K562 (cell line): Measurements from ENCODE around the gene TP53BP2. TPM values are rescaled to one million over a fixed set of nuclear protein-coding genes. Genes with fewer than 3 reads are reported as not detected.
A peak's percentile ranks its signal among the peaks of the same experiment; 100 is the strongest.

Source experiments
- CC2D1A ChIP-seq: fragments of 450-650 bp; IDR thresholded peaks from 2 replicates; pipeline ENCODE4 v1.6.1; 2017; ENCODE audit warnings: mild to moderate bottlenecking
- ELF2 ChIP-seq: fragments of 250-450 bp; sonication (Bioruptor Pico); IDR thresholded peaks from 2 replicates; pipeline ENCODE4 v1.5.0; 2021; ENCODE audit warnings: mild to moderate bottlenecking
- IFI16 ChIP-seq: fragments of 250-450 bp; sonication (Bioruptor Pico); IDR thresholded peaks from 2 replicates; pipeline ENCODE4 v2.1.2; 2022; ENCODE audit warnings: mild to moderate bottlenecking, inconsistent platforms
- MTF1 ChIP-seq: fragments of 250-450 bp; sonication (Bioruptor Pico); IDR thresholded peaks from 2 replicates; pipeline ENCODE4 v1.9.0; 2021; ENCODE audit warnings: moderate library complexity, mild to moderate bottlenecking, inconsistent platforms, borderline replicate concordance
- PHF21A ChIP-seq: fragments of 450-650 bp; IDR thresholded peaks from 2 replicates; pipeline ENCODE4 v1.6.1; 2017; ENCODE audit warnings: low read depth, borderline replicate concordance
- POLR2AphosphoS5 ChIP-seq: IDR thresholded peaks from 2 replicates; pipeline ENCODE4 v1.6.1; 2011; ENCODE audit warnings: mild to moderate bottlenecking, low read depth, low read length, moderate library complexity; ENCODE audit not compliant: control insufficient read depth, insufficient read depth
- SRSF1 ChIP-seq: fragments of 200-400 bp; formaldehyde crosslinking; IDR thresholded peaks from 2 replicates; pipeline ENCODE4 v1.6.1; 2017; ENCODE audit warnings: mild to moderate bottlenecking, low read depth, low read length, moderate library complexity
- ZFP1 ChIP-seq: fragments of 450-650 bp; formaldehyde crosslinking; IDR thresholded peaks from 2 replicates; pipeline ENCODE4 v1.4.0; 2020; ENCODE audit warnings: mild to moderate bottlenecking, mixed read lengths
- ZKSCAN8 ChIP-seq: fragments of 200-800 bp; sonication (Bioruptor generic); IDR thresholded peaks from 2 replicates; pipeline ENCODE4 v1.6.1; 2016; ENCODE audit warnings: missing genetic modification characterization, missing compliant biosample characterization
- ZNF324 ChIP-seq: fragments of 250-450 bp; sonication (Bioruptor Pico); IDR thresholded peaks from 2 replicates; pipeline ENCODE4 v1.4.0; 2020; ENCODE audit warnings: mild to moderate bottlenecking
- ZNF354B ChIP-seq: fragments of 250-450 bp; sonication (Bioruptor Pico); IDR thresholded peaks from 2 replicates; pipeline ENCODE4 v1.4.0; 2020
- ZNF583 ChIP-seq: fragments of 250-450 bp; sonication (Bioruptor Pico); IDR thresholded peaks from 2 replicates; pipeline ENCODE4 v1.4.0; 2020
- ZNF668 ChIP-seq: fragments of 250-450 bp; sonication (Bioruptor Pico); IDR thresholded peaks from 2 replicates; pipeline ENCODE4 v1.8.0; 2022; ENCODE audit warnings: mild to moderate bottlenecking, inconsistent platforms
- ZNF79 ChIP-seq: fragments of 250-450 bp; sonication (Bioruptor Pico); IDR thresholded peaks from 2 replicates; pipeline ENCODE4 v1.4.0; 2020; ENCODE audit warnings: low read depth, mild to moderate bottlenecking, moderate library complexity
- polyA plus RNA-seq, 8 experiments: library from polyadenylated mRNA; depleted of rRNA in 4 of 8; stranded (reverse) in 5 of 8; unstranded in 3 of 8; fragments of >200 nt; fragmentation: Nextera tagmentation in 2 of 8; fragmentation: Illumina TruSeq in 1 of 8; extraction: Ambion mirVana in 2 of 8; extraction: Trizol in 1 of 8; gene quantifications; 2 replicates each; pipeline versions ENCODE4 v1.2.1 to v1.2.3, GENCODE V29; 2011 to 2014; ENCODE audit warnings: inconsistent platforms in 1 of 8, missing spikeins in 1 of 8
- total RNA-seq, 7 experiments: library from RNA; depleted of rRNA in 6 of 7; stranded (reverse); fragments of >200 nt in 6 of 7; fragmentation: Illumina TruSeq in 2 of 7; extraction: Trizol in 2 of 7; gene quantifications; 2 replicates each; pipeline versions ENCODE4 v1.2.1 to v1.2.3, GENCODE V29; 2011 to 2021; ENCODE audit warnings: low replicate concordance in 1 of 7
- TF ChIP-seq, protein P1 (sequence below): fragments of 250-450 bp; sonication (Bioruptor Pico); IDR thresholded peaks from 2 replicates; pipeline ENCODE4 v1.8.0; 2022; ENCODE audit warnings: inconsistent platforms
- TF ChIP-seq, protein P2 (sequence below), 2 experiments: IDR thresholded peaks in 1 of 2; conservative IDR thresholded peaks in 1 of 2; 2 replicates each; pipeline ENCODE4 v1.6.1; 2016; ENCODE audit warnings: low read depth in 2 of 2, mild to moderate bottlenecking in 1 of 2, missing compliant biosample characterization in 1 of 2, missing genetic modification characterization in 1 of 2, moderate library complexity in 1 of 2
- TF ChIP-seq, protein P3 (sequence below): fragments of 450-650 bp; IDR thresholded peaks from 2 replicates; pipeline ENCODE4 v1.6.1; 2016; ENCODE audit warnings: missing biosample characterization, missing genetic modification characterization
- TF ChIP-seq, protein P4 (sequence below): fragments of 250-450 bp; sonication (Bioruptor Pico); IDR thresholded peaks from 2 replicates; pipeline ENCODE4 v1.8.0; 2021; ENCODE audit warnings: moderate library complexity, mild to moderate bottlenecking, inconsistent platforms
- TF ChIP-seq, protein P5 (sequence below): fragments of 250-450 bp; sonication (Bioruptor Pico); IDR thresholded peaks from 2 replicates; pipeline ENCODE4 v1.4.0; 2020; ENCODE audit warnings: mild to moderate bottlenecking, moderate library complexity

The TP53BP2 gene
- total and polyA plus RNA-seq, 9 of the 15 experiments (the other 6 are each of a cell fraction or from before 2014, with no cell fraction given): 17.0 to 69.6 (median 40.1) TPM

DNA sequence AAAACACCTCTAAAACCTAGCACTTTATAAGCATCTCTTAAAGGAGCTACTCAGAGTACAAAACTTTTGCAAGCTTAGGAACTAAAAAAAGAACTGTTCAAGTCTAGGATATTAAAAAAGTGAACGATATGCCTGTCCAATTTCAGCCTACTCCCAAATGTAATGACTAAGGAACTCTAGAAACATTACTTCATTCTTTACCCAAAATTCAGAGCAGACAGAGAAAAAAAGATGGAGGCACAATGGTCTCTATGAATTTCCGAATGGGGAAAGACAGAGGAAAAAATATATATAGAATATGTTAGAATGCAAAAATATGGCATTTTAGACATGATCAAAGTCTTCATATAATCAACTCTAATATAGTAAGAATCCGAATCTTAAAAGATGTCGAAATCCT, 61.2 kb downstream of the TP53BP2 start (continued):
- TF ChIP-seq SRSF1 (no peak), PHF21A (no peak), CC2D1A (no peak), ELF2 (CRISPR knock-in tag) (peak; percentile 67; the same call in 1 of the 2 replicates), ZNF79 (CRISPR knock-in tag) (0 out of 2 replicates have a peak, but pooled peaks have one; percentile 10), POLR2AphosphoS5 (no peak), ZNF354B (0 out of 2 replicates have a peak, but pooled peaks have one; percentile 12), MTF1 (peak; percentile 78; the same call in 1 of the 2 replicates), ZFP1 (CRISPR knock-in tag) (0 out of 2 replicates have a peak, but pooled peaks have one; percentile 42), ZKSCAN8 (CRISPR knock-in tag) (peak; percentile 77; the same call in 1 of the 2 replicates), ZNF583 (CRISPR knock-in tag) (0 out of 2 replicates have a peak, but pooled peaks have one; percentile 31), ZNF668 (CRISPR knock-in tag) (peak; percentile 97), ZNF324 (0 out of 2 replicates have a peak, but pooled peaks have one; percentile 29), IFI16 (CRISPR knock-in tag) (peak; percentile 62; the same call in 1 of the 2 replicates)
- TF ChIP-seq, protein P1, sequence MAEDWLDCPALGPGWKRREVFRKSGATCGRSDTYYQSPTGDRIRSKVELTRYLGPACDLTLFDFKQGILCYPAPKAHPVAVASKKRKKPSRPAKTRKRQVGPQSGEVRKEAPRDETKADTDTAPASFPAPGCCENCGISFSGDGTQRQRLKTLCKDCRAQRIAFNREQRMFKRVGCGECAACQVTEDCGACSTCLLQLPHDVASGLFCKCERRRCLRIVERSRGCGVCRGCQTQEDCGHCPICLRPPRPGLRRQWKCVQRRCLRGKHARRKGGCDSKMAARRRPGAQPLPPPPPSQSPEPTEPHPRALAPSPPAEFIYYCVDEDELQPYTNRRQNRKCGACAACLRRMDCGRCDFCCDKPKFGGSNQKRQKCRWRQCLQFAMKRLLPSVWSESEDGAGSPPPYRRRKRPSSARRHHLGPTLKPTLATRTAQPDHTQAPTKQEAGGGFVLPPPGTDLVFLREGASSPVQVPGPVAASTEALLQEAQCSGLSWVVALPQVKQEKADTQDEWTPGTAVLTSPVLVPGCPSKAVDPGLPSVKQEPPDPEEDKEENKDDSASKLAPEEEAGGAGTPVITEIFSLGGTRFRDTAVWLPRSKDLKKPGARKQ (CRISPR knock-in tag): peak; percentile 63; the same call in 1 of the 2 replicates
- TF ChIP-seq, protein P2, sequence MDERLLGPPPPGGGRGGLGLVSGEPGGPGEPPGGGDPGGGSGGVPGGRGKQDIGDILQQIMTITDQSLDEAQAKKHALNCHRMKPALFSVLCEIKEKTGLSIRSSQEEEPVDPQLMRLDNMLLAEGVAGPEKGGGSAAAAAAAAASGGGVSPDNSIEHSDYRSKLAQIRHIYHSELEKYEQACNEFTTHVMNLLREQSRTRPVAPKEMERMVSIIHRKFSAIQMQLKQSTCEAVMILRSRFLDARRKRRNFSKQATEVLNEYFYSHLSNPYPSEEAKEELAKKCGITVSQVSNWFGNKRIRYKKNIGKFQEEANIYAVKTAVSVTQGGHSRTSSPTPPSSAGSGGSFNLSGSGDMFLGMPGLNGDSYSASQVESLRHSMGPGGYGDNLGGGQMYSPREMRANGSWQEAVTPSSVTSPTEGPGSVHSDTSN (CRISPR knock-in tag; IDR thresholded peaks at IDR 0.05; ENCODE audit: low read depth): no peak
- TF ChIP-seq, protein P2 (tag; conservative IDR thresholded peaks at IDR 0.05; ENCODE audit: low read depth): peak; percentile 53
- TF ChIP-seq, protein P3, sequence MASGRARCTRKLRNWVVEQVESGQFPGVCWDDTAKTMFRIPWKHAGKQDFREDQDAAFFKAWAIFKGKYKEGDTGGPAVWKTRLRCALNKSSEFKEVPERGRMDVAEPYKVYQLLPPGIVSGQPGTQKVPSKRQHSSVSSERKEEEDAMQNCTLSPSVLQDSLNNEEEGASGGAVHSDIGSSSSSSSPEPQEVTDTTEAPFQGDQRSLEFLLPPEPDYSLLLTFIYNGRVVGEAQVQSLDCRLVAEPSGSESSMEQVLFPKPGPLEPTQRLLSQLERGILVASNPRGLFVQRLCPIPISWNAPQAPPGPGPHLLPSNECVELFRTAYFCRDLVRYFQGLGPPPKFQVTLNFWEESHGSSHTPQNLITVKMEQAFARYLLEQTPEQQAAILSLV (tag): peak; percentile 86
- TF ChIP-seq, protein P4, sequence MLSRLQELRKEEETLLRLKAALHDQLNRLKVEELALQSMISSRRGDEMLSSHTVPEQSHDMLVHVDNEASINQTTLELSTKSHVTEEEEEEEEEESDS (CRISPR knock-in tag): peak; percentile 51; the same call in 1 of the 2 replicates
- TF ChIP-seq, protein P5, sequence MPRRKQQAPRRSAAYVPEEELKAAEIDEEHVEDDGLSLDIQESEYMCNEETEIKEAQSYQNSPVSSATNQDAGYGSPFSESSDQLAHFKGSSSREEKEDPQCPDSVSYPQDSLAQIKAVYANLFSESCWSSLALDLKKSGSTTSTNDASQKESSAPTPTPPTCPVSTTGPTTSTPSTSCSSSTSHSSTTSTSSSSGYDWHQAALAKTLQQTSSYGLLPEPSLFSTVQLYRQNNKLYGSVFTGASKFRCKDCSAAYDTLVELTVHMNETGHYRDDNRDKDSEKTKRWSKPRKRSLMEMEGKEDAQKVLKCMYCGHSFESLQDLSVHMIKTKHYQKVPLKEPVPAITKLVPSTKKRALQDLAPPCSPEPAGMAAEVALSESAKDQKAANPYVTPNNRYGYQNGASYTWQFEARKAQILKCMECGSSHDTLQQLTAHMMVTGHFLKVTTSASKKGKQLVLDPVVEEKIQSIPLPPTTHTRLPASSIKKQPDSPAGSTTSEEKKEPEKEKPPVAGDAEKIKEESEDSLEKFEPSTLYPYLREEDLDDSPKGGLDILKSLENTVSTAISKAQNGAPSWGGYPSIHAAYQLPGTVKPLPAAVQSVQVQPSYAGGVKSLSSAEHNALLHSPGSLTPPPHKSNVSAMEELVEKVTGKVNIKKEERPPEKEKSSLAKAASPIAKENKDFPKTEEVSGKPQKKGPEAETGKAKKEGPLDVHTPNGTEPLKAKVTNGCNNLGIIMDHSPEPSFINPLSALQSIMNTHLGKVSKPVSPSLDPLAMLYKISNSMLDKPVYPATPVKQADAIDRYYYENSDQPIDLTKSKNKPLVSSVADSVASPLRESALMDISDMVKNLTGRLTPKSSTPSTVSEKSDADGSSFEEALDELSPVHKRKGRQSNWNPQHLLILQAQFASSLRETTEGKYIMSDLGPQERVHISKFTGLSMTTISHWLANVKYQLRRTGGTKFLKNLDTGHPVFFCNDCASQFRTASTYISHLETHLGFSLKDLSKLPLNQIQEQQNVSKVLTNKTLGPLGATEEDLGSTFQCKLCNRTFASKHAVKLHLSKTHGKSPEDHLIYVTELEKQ (CRISPR knock-in tag): peak; percentile 72; the same call in 1 of the 2 replicates
